ENCODE data around the gene PTPRT. TPM values are rescaled to one million over a fixed set of nuclear protein-coding genes. Genes with fewer than 3 reads are reported as not detected.

The PTPRT gene
- total and polyA plus RNA-seq, 10 of the 15 experiments (the other 5 are each of a cell fraction or from before 2014, with no cell fraction given): not detected

- no peaks in the 10 kb centered on the region for H3K27me3 ChIP-seq (replicated peaks in 1 of 2; ENCODE audit: control insufficient read depth in 2 of 2, insufficient read depth in 2 of 2, low read length in 1 of 2)
- FAIRE-seq (no peak), DNase-seq (ENCODE audit: low read depth, low spot score) (no peak), ATAC-seq (no peak)
- intact Hi-C loops (cut with micrococcal nuclease; ENCODE audit: unreplicated experiment): no loop called here
- ChIA-PET RAD21 (ENCODE audit: unreplicated experiment) (no interaction called here), SMC1A (ENCODE audit: uncharacterized antibody, unreplicated experiment) (interaction anchor here (0.6 kb wide), 1 partner anchor 502 kb away, joined by 3 read pairs; no protein-coding TSS in a partner anchor), POLR2A (no interaction called here), CTCF (no interaction called here)
- H4K20me1 ChIP-seq (ENCODE audit: control insufficient read depth, insufficient read depth): no peaks in the 10 kb centered on the region
- no TSS peak for BruUV-seq (replicated peaks)
- no peak overlapping the region for H3K4me3 ChIP-seq
- no peaks in the 10 kb centered on the region for H3K36me3 ChIP-seq (ENCODE audit: control insufficient read depth in 2 of 2, insufficient read depth in 2 of 2, low read length in 1 of 2)
- TF ChIP-seq TBL1XR1 (IDR thresholded peaks at IDR 0.05; ENCODE audit: low read depth, low read length) (no peak), YY1 (IDR thresholded peaks at IDR 0.05; ENCODE audit: low read depth, low read length) (no peak)
- no peak overlapping the region for H3K9ac ChIP-seq (ENCODE audit: control insufficient read depth, insufficient read depth, low read length)
- no peak overlapping the region for H3K4me2 ChIP-seq (ENCODE audit: control insufficient read depth, insufficient read depth)
- H2AFZ ChIP-seq (ENCODE audit: control insufficient read depth, low read depth, low read length): no peak overlapping the region
- H3K79me2 ChIP-seq (ENCODE audit: control insufficient read depth, insufficient read depth, low read length): no peaks in the 10 kb centered on the region
- H3K27ac ChIP-seq (ENCODE audit: control insufficient read depth, insufficient read depth): no peak overlapping the region
- WGBS (ENCODE audit: insufficient coverage, insufficient replicate concordance, low lambda C conversion rate, missing lambda C conversion rate): 93% methylated on average over 2 of the region's 2 CpGs
- H3K9me3 ChIP-seq (replicated peaks; ENCODE audit: control insufficient read depth, insufficient read depth, low read length): no peaks in the 10 kb centered on the region
- H3K4me1 ChIP-seq (ENCODE audit: control insufficient read depth, insufficient read depth, low read length): no peaks in the 10 kb centered on the region
- in situ Hi-C loops (cut with MboI): no loop called here
Observed at GRCh38 chr20:42254673-42255072, 935.0 kb downstream of the PTPRT start.

GRCh38 chr20:42252116-42252515 is 937.6 kb downstream of the PTPRT start:
- CTCF ChIA-PET: interaction anchor here (0.6 kb wide), 1 partner anchor 139 kb away, joined by 3 read pairs; no protein-coding TSS in a partner anchor
- ATAC-seq (no peak), DNase-seq (ENCODE audit: low read depth, low spot score) (no peak), FAIRE-seq (no peak)
- POLR2A ChIA-PET: no interaction called here
- in situ Hi-C loops (cut with MboI) (no loop called here), intact Hi-C loops (cut with micrococcal nuclease; ENCODE audit: unreplicated experiment) (no loop called here)
- H3K27me3 ChIP-seq (replicated peaks in 1 of 2; ENCODE audit: control insufficient read depth in 2 of 2, insufficient read depth in 2 of 2, low read length in 1 of 2): no peaks in the 10 kb centered on the region
- H2AFZ ChIP-seq (ENCODE audit: control insufficient read depth, low read depth, low read length): no peak overlapping the region
- H3K4me3 ChIP-seq: no peak overlapping the region
- no peak overlapping the region for H3K4me2 ChIP-seq (ENCODE audit: control insufficient read depth, insufficient read depth)
- H4K20me1 ChIP-seq (ENCODE audit: control insufficient read depth, insufficient read depth): no peaks in the 10 kb centered on the region
- no peaks in the 10 kb centered on the region for H3K9me3 ChIP-seq (replicated peaks; ENCODE audit: control insufficient read depth, insufficient read depth, low read length)
- WGBS (ENCODE audit: insufficient coverage, insufficient replicate concordance, low lambda C conversion rate, missing lambda C conversion rate): 0% methylated on average over 4 of the region's 4 CpGs
- RAD21 ChIA-PET (ENCODE audit: unreplicated experiment): no interaction called here
- no peak overlapping the region for H3K9ac ChIP-seq (ENCODE audit: control insufficient read depth, insufficient read depth, low read length)
- H3K27ac ChIP-seq (ENCODE audit: control insufficient read depth, insufficient read depth): no peak overlapping the region
- H3K4me1 ChIP-seq (ENCODE audit: control insufficient read depth, insufficient read depth, low read length): no peaks in the 10 kb centered on the region
- no peaks in the 10 kb centered on the region for H3K36me3 ChIP-seq (ENCODE audit: control insufficient read depth in 2 of 2, insufficient read depth in 2 of 2, low read length in 1 of 2)
- SMC1A ChIA-PET (ENCODE audit: uncharacterized antibody, unreplicated experiment): no interaction called here
- H3K79me2 ChIP-seq (ENCODE audit: control insufficient read depth, insufficient read depth, low read length): no peaks in the 10 kb centered on the region
- no TSS peak for BruUV-seq (replicated peaks)
- TF ChIP-seq CBFB (IDR thresholded peaks at IDR 0.05; ENCODE audit: low read depth): no peak
- TF ChIP-seq FOXK2 (IDR thresholded peaks at IDR 0.05): no peak
- no peak for TF ChIP-seq MAX (IDR thresholded peaks at IDR 0.05; ENCODE audit: low read depth, low read length)
- TF ChIP-seq SP1 (IDR thresholded peaks at IDR 0.05; ENCODE audit: low read depth, low read length): no peak
- no peak for TF ChIP-seq RUNX3 (IDR thresholded peaks at IDR 0.05; ENCODE audit: low read length)
- no peak for TF ChIP-seq MYC (IDR thresholded peaks at IDR 0.05; ENCODE audit: insufficient read depth, insufficient read length, insufficient replicate concordance, low read length, severe bottlenecking)
- no peak for TF ChIP-seq ZBTB11 (CRISPR knock-in tag; IDR thresholded peaks at IDR 0.05)
- no peak for TF ChIP-seq ZBTB33 (IDR thresholded peaks at IDR 0.05)
- no peak for TF ChIP-seq MYB (IDR thresholded peaks at IDR 0.05; ENCODE audit: borderline replicate concordance, low read depth, low read length)
- TF ChIP-seq IRF3 (IDR thresholded peaks at IDR 0.05): no peak
- TF ChIP-seq NR2C1 (IDR thresholded peaks at IDR 0.05): no peak
